WERI-Rb-1 (cell line): ENCODE measurements around the gene DCAF11.

Experiments
- DNase-seq: peaks from one replicate; pipeline ENCODE4 v3.0.0-alpha.2; 2020
- H3K27ac ChIP-seq: fragments of 250-450 bp; sonication (Bioruptor Pico); 2 replicates; pipeline ENCODE4 v1.5.1; 2020; ENCODE audit warnings: mild to moderate bottlenecking, moderate library complexity
- H3K27me3 ChIP-seq: fragments of 250-450 bp; sonication (Bioruptor Pico); 2 replicates; pipeline ENCODE4 v1.5.1; 2021; ENCODE audit warnings: mild to moderate bottlenecking, low read depth, moderate library complexity; ENCODE audit not compliant: insufficient read depth, severe bottlenecking
- H3K36me3 ChIP-seq: fragments of 250-450 bp; sonication (Bioruptor Pico); 2 replicates; pipeline ENCODE4 v1.5.1; 2020; ENCODE audit warnings: mild to moderate bottlenecking, moderate library complexity
- H3K4me3 ChIP-seq: 2 replicates; pipeline ENCODE4 v1.5.1; 2011; ENCODE audit warnings: low read depth, mild to moderate bottlenecking, control low read depth, low read length
- H3K9me3 ChIP-seq: fragments of 250-450 bp; sonication (Bioruptor Pico); 2 replicates; pipeline ENCODE4 v1.5.1; 2021; ENCODE audit warnings: mild to moderate bottlenecking, moderate library complexity; ENCODE audit not compliant: severe bottlenecking
- TF ChIP-seq, protein P1 (sequence below): IDR thresholded peaks from 2 replicates; pipeline ENCODE4 v1.5.1; 2011; ENCODE audit warnings: low read depth, mild to moderate bottlenecking, control low read depth, inconsistent platforms, low read length

DCAF11 gene

GRCh38 chr14:24086193-24086955, 28.2 kb upstream of the DCAF11 start:
- TF ChIP-seq, protein P1, sequence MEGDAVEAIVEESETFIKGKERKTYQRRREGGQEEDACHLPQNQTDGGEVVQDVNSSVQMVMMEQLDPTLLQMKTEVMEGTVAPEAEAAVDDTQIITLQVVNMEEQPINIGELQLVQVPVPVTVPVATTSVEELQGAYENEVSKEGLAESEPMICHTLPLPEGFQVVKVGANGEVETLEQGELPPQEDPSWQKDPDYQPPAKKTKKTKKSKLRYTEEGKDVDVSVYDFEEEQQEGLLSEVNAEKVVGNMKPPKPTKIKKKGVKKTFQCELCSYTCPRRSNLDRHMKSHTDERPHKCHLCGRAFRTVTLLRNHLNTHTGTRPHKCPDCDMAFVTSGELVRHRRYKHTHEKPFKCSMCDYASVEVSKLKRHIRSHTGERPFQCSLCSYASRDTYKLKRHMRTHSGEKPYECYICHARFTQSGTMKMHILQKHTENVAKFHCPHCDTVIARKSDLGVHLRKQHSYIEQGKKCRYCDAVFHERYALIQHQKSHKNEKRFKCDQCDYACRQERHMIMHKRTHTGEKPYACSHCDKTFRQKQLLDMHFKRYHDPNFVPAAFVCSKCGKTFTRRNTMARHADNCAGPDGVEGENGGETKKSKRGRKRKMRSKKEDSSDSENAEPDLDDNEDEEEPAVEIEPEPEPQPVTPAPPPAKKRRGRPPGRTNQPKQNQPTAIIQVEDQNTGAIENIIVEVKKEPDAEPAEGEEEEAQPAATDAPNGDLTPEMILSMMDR = no peak
- DNase-seq = peak; percentile 95
- H3K9me3 ChIP-seq = no peaks in the 10 kb centered on the region
- no peaks in the 10 kb centered on the region for H3K36me3 ChIP-seq
- peak overlapping the region; percentile 13 for H3K4me3 ChIP-seq
- H3K27me3 ChIP-seq = no peaks in the 10 kb centered on the region
- H3K27ac ChIP-seq = peak overlapping the region; percentile 88

DNA sequence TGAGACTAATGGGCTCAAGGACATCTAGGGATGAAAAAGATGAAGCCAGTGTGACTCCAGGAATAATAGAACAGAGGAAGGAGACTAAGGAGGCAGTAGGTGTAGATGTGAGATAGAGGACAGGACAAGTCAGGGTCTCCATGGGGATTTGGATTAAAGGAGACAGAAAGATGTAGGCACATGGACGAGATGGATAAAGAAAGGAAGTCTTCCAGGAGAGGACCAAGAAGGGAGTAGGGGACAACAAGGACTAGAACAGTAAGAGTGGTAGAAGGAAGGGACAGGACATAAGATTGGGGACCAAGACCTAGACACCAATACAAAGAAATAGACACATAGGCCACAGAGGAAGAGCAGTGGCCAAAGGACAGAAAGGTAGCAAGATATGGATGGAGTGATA, 27.6 kb upstream of the DCAF11 start:
- H3K4me3 ChIP-seq = peak overlapping the region; percentile 7; the same call in 1 of the 2 replicates
- no peaks in the 10 kb centered on the region for H3K9me3 ChIP-seq
- DNase-seq = no peak
- H3K36me3 ChIP-seq = no peaks in the 10 kb centered on the region
- H3K27me3 ChIP-seq = no peaks in the 10 kb centered on the region
- TF ChIP-seq, protein P1 = no peak
- H3K27ac ChIP-seq = peak overlapping the region; percentile 88

GRCh38 chr14:24088095-24088494, 26.5 kb upstream of the DCAF11 start:
- H3K9me3 ChIP-seq = no peaks in the 10 kb centered on the region
- no peaks in the 10 kb centered on the region for H3K27me3 ChIP-seq
- peak overlapping the region; percentile 88; the same call in 1 of the 2 replicates for H3K27ac ChIP-seq
- no peak for DNase-seq
- H3K4me3 ChIP-seq = no peak overlapping the region
- H3K36me3 ChIP-seq = no peaks in the 10 kb centered on the region
- TF ChIP-seq, protein P1 = no peak

- Histone ChIP-seq H3K27ac (peak overlapping the region; percentile 61), H3K27me3 (no peaks in the 10 kb centered on the region), H3K9me3 (no peaks in the 10 kb centered on the region), H3K36me3 (no peaks in the 10 kb centered on the region), H3K4me3 (no peak overlapping the region)
- DNase-seq = no peak
- TF ChIP-seq, protein P1 = no peak
These were observed 24.7 kb upstream of the DCAF11 start for GRCh38 chr14:24089890-24090289.

- DNase-seq = no peak
- TF ChIP-seq, protein P1 = no peak
- H3K27ac ChIP-seq = no peak overlapping the region
- H3K4me3 ChIP-seq = no peak overlapping the region
- no peaks in the 10 kb centered on the region for H3K9me3 ChIP-seq
- no peaks in the 10 kb centered on the region for H3K36me3 ChIP-seq
- no peaks in the 10 kb centered on the region for H3K27me3 ChIP-seq
These were observed 22.5 kb upstream of the DCAF11 start for GRCh38 chr14:24092110-24092504.
